SJCRH30 (cell line): Measurements from ENCODE around the gene GGCX. TPM values are rescaled to one million over a fixed set of nuclear protein-coding genes. Genes with fewer than 3 reads are reported as not detected.
A peak's percentile ranks its signal among the peaks of the same experiment; 100 is the strongest.

Source experiments
- DNase-seq, 2 experiments: peaks; one replicate each; pipeline ENCODE4 v3.0.0-alpha.2; 2015 to 2020
- H3K27ac ChIP-seq: fragments of 250-450 bp; sonication (Bioruptor Pico); 2 replicates; pipeline ENCODE4 v1.5.1; 2020; ENCODE audit warnings: mild to moderate bottlenecking, moderate library complexity
- H3K27me3 ChIP-seq: fragments of 250-450 bp; sonication (Bioruptor Pico); 2 replicates; pipeline ENCODE4 v1.5.1; 2020; ENCODE audit warnings: mild to moderate bottlenecking, moderate library complexity
- H3K36me3 ChIP-seq: fragments of 250-450 bp; sonication (Bioruptor Pico); 2 replicates; pipeline ENCODE4 v1.5.1; 2020; ENCODE audit warnings: mild to moderate bottlenecking, moderate library complexity
- H3K4me1 ChIP-seq: fragments of 250-450 bp; sonication (Bioruptor Pico); 2 replicates; pipeline ENCODE4 v1.5.1; 2020; ENCODE audit warnings: mild to moderate bottlenecking, moderate library complexity
- H3K4me3 ChIP-seq: fragments of 250-450 bp; sonication (Bioruptor Pico); 2 replicates; pipeline ENCODE4 v1.5.1; 2020; ENCODE audit warnings: mild to moderate bottlenecking, moderate library complexity
- H3K9me3 ChIP-seq: fragments of 250-450 bp; sonication (Bioruptor Pico); replicated peaks from 2 replicates; pipeline ENCODE4 v1.5.1; 2020; ENCODE audit warnings: mild to moderate bottlenecking, moderate library complexity
- total RNA-seq: library from RNA; depleted of rRNA; stranded (reverse); fragments of >200 nt; shearing (Covaris generic); gene quantifications from 2 replicates; pipeline ENCODE4 v1.2.3, GENCODE V29; 2014

Gene GGCX
- total RNA-seq, 1 experiment from 2014 or later: 37.0 TPM

GRCh38 chr2:85529809-85530208 lies 31.5 kb downstream of the GGCX start:
- H3K4me3 ChIP-seq: no peak overlapping the region
- no peak for DNase-seq
- peaks cover 6% of the 10 kb centered on the region for H3K9me3 ChIP-seq
- H3K27ac ChIP-seq: no peak overlapping the region
- H3K36me3 ChIP-seq: no peaks in the 10 kb centered on the region
- no peaks in the 10 kb centered on the region for H3K27me3 ChIP-seq
- H3K4me1 ChIP-seq: peaks cover 9% of the 10 kb centered on the region

GRCh38 chr2:85528355-85528754 lies 32.9 kb downstream of the GGCX start:
- H3K4me3 ChIP-seq: no peak overlapping the region
- H3K27me3 ChIP-seq: no peaks in the 10 kb centered on the region
- H3K4me1 ChIP-seq: peaks cover 23% of the 10 kb centered on the region
- H3K27ac ChIP-seq: no peak overlapping the region
- H3K36me3 ChIP-seq: no peaks in the 10 kb centered on the region
- DNase-seq: no peak
- peaks cover 6% of the 10 kb centered on the region for H3K9me3 ChIP-seq

- H3K4me3 ChIP-seq: no peak overlapping the region
- peaks cover 26% of the 10 kb centered on the region for H3K4me1 ChIP-seq
- H3K36me3 ChIP-seq: no peaks in the 10 kb centered on the region
- H3K27ac ChIP-seq: no peak overlapping the region
- peaks cover 6% of the 10 kb centered on the region for H3K9me3 ChIP-seq
- no peaks in the 10 kb centered on the region for H3K27me3 ChIP-seq
- no peak for DNase-seq
These were observed 33.5 kb downstream of the GGCX start for GRCh38 chr2:85527787-85528186.

- H3K36me3 ChIP-seq: no peaks in the 10 kb centered on the region
- H3K4me3 ChIP-seq: no peak overlapping the region
- DNase-seq: no peak
- H3K4me1 ChIP-seq: peaks cover 26% of the 10 kb centered on the region
- no peaks in the 10 kb centered on the region for H3K27me3 ChIP-seq
- no peak overlapping the region for H3K27ac ChIP-seq
- H3K9me3 ChIP-seq: peaks cover 6% of the 10 kb centered on the region
These were observed 35.7 kb downstream of the GGCX start for GRCh38 chr2:85525567-85525966.

- Histone ChIP-seq H3K4me1 (peaks cover 26% of the 10 kb centered on the region), H3K4me3 (no peak overlapping the region), H3K27me3 (peaks cover 2% of the 10 kb centered on the region; the same call in 1 of the 2 replicates), H3K27ac (no peak overlapping the region), H3K9me3 (peaks cover 3% of the 10 kb centered on the region), H3K36me3 (no peaks in the 10 kb centered on the region)
- no peak for DNase-seq
These were observed 36.3 kb downstream of the GGCX start for GRCh38 chr2:85525029-85525428.

GRCh38 chr2:85524336-85524908 lies 36.9 kb downstream of the GGCX start:
- peaks cover 26% of the 10 kb centered on the region for H3K4me1 ChIP-seq
- DNase-seq: peak; percentile 62 to 78
- no peak overlapping the region; the same call in 1 of the 2 replicates for H3K4me3 ChIP-seq
- no peaks in the 10 kb centered on the region for H3K9me3 ChIP-seq
- peak overlapping the region; percentile 8; the same call in 1 of the 2 replicates for H3K27ac ChIP-seq
- peaks cover 4% of the 10 kb centered on the region; the same call in 1 of the 2 replicates for H3K27me3 ChIP-seq
- H3K36me3 ChIP-seq: no peaks in the 10 kb centered on the region

- Histone ChIP-seq H3K27ac (peak overlapping the region; percentile 8; the same call in 1 of the 2 replicates), H3K4me1 (peaks cover 26% of the 10 kb centered on the region), H3K27me3 (peaks cover 4% of the 10 kb centered on the region; the same call in 1 of the 2 replicates), H3K36me3 (no peaks in the 10 kb centered on the region), H3K9me3 (no peaks in the 10 kb centered on the region; the same call in 1 of the 2 replicates), H3K4me3 (no peak overlapping the region)
- no peak for DNase-seq
These were observed 37.4 kb downstream of the GGCX start for GRCh38 chr2:85523903-85524335.

GRCh38 chr2:85523062-85523902 lies 38.0 kb downstream of the GGCX start:
- no peaks in the 10 kb centered on the region for H3K36me3 ChIP-seq
- no peaks in the 10 kb centered on the region; the same call in 1 of the 2 replicates for H3K9me3 ChIP-seq
- no peak overlapping the region for H3K4me3 ChIP-seq
- peaks cover 26% of the 10 kb centered on the region for H3K4me1 ChIP-seq
- DNase-seq: no peak
- peaks cover 4% of the 10 kb centered on the region; the same call in 1 of the 2 replicates for H3K27me3 ChIP-seq
- H3K27ac ChIP-seq: no peak overlapping the region

- no peak for DNase-seq
- Histone ChIP-seq H3K27me3 (peaks cover 4% of the 10 kb centered on the region; the same call in 1 of the 2 replicates), H3K9me3 (no peaks in the 10 kb centered on the region; the same call in 1 of the 2 replicates), H3K4me1 (peaks cover 26% of the 10 kb centered on the region), H3K27ac (no peak overlapping the region), H3K36me3 (no peaks in the 10 kb centered on the region), H3K4me3 (no peak overlapping the region)
These were observed 39.1 kb downstream of the GGCX start for GRCh38 chr2:85522090-85522647.

- Histone ChIP-seq H3K9me3 (no peaks in the 10 kb centered on the region; the same call in 1 of the 2 replicates), H3K4me3 (no peak overlapping the region), H3K36me3 (no peaks in the 10 kb centered on the region), H3K27me3 (peaks cover 4% of the 10 kb centered on the region; the same call in 1 of the 2 replicates), H3K4me1 (peaks cover 6% of the 10 kb centered on the region; the same call in 1 of the 2 replicates), H3K27ac (no peak overlapping the region)
- DNase-seq: no peak
These were observed 44.5 kb downstream of the GGCX start for GRCh38 chr2:85516653-85517389.

- peaks cover 13% of the 10 kb centered on the region for H3K4me1 ChIP-seq
- H3K4me3 ChIP-seq: no peak overlapping the region
- no peaks in the 10 kb centered on the region for H3K27me3 ChIP-seq
- H3K36me3 ChIP-seq: no peaks in the 10 kb centered on the region
- no peak for DNase-seq
- no peak overlapping the region for H3K27ac ChIP-seq
- no peaks in the 10 kb centered on the region; the same call in 1 of the 2 replicates for H3K9me3 ChIP-seq
These were observed 47.0 kb downstream of the GGCX start for GRCh38 chr2:85514323-85514722.

GRCh38 chr2:85511008-85511811 lies 50.1 kb downstream of the GGCX start:
- Histone ChIP-seq H3K4me3 (no peak overlapping the region), H3K9me3 (no peaks in the 10 kb centered on the region), H3K4me1 (peaks cover 15% of the 10 kb centered on the region), H3K27ac (no peak overlapping the region), H3K36me3 (no peaks in the 10 kb centered on the region), H3K27me3 (no peaks in the 10 kb centered on the region)
- no peak for DNase-seq

GRCh38 chr2:85506768-85507181 lies 54.5 kb downstream of the GGCX start:
- H3K36me3 ChIP-seq: no peaks in the 10 kb centered on the region
- DNase-seq: no peak
- H3K27ac ChIP-seq: no peak overlapping the region
- no peaks in the 10 kb centered on the region for H3K9me3 ChIP-seq
- H3K4me1 ChIP-seq: peaks cover 42% of the 10 kb centered on the region
- H3K4me3 ChIP-seq: no peak overlapping the region
- no peaks in the 10 kb centered on the region for H3K27me3 ChIP-seq
